GM21423 (cell line): ENCODE results near the gene SYNRG.
"Not testable (repeated sequence)": the region's sequence is repeated elsewhere in the genome, so short reads cannot be mapped to it uniquely, and the experiment has no call there.

Experiments
- ATAC-seq: cut with Tn5 transposase; IDR thresholded peaks from one replicate; pipeline ENCODE4 v1.9.1; 2021; ENCODE audit warnings: mild to moderate bottlenecking, moderate library complexity; ENCODE audit not compliant: unreplicated experiment

The SYNRG gene

DNA sequence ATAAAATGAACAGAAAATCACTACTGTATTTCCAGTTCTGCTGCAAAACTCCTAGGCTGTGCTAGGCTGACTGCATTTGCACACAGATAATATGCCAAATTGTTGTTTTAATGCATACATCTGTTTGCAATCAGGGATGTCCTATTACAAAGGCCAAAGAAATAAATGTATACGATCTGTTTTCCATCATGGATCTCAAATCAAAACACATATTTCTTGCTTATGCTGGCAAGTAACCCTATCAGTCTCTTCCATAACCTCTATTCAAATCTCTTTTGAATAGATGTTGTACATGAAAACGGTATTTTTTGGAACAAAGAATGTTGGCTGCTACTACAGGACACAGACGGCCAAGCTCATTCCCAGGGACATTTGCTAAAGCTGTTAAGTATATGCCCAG, 62.9 kb downstream of the SYNRG start:
- no peak for ATAC-seq

DNA sequence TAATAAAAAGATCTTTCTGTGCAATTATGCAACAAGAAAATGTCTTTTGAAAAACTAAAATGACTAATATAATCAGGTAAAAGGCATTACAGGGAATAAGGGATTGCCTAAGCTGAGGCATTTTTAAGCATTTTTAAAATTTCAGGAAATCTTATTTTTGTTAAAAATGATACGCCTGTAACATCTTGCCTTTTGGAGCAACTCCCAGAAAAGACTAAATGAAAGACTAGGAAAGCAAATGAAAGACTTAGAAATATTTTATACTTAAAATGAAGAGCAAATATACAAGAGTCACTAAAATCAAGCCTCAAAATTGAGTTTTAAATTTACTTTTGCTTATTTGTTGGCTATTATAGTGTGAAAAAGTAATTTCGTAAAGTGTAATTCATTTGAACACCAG, 63.7 kb downstream of the SYNRG start:
- ATAC-seq, result no peak

- ATAC-seq, result no peak
Measured at GRCh38 chr17:37543637-37544052, 65.6 kb downstream of the SYNRG start.

GRCh38 chr17:37541880-37542660, 67.1 kb downstream of the SYNRG start:
- ATAC-seq, result no peak

DNA sequence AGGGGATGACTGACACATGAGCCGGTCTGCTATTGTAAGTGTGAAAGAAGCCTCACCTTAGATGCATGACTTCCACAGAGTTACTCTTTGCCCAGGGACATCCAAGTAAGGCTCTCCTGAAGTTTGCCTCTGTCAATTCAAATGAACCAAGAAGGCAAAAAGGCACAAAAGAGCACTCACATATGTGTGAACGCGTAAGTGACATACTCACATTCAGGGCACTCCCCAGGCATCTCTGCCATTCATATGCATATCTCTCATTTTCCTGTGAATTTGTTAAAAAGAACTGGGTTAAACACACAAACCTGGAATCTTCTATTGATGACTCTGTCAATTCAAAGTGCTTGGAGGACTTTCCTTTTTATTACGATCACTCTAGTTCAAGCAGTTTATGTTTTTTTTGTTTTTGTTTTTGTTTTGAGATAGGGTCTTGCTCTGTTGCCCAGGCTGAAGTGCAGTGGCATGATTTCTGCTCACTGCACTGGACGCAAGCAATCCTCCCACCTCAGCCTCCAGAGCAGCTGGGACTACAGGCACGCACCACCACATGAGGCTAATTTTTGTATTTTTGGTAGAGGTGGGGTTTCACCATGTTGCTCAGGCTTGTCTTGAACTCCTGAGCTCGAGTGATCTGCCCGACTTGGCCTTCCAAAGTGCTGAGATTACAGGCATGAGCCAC, 70.1 kb downstream of the SYNRG start:
- ATAC-seq, result no peak

GRCh38 chr17:37535906-37536305, 73.3 kb downstream of the SYNRG start:
- no peak for ATAC-seq

- ATAC-seq, result no peak
Measured at GRCh38 chr17:37532756-37533155, 76.5 kb downstream of the SYNRG start.

DNA sequence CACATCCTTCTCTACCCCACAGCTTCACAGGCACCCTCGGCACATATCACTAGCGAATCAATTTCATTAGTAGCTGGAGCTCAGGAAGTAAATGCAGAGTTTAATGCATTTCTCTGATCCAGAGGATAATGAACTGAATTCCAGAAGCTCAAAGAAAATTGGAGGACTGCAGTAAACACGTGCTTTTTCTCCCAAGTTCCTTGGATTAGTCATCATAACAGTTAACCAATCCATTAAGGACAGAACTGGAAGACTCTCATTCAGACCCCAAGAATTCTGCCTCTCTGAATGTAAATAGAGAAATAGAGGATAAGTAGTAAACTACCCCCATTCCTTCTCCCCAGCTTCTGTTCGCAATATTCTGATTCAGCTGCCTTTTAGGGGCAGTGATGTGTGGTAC, 78.8 kb downstream of the SYNRG start:
- ATAC-seq, result no peak

GRCh38 chr17:37527249-37527851, 81.9 kb downstream of the SYNRG start:
- ATAC-seq, result no peak

DNA sequence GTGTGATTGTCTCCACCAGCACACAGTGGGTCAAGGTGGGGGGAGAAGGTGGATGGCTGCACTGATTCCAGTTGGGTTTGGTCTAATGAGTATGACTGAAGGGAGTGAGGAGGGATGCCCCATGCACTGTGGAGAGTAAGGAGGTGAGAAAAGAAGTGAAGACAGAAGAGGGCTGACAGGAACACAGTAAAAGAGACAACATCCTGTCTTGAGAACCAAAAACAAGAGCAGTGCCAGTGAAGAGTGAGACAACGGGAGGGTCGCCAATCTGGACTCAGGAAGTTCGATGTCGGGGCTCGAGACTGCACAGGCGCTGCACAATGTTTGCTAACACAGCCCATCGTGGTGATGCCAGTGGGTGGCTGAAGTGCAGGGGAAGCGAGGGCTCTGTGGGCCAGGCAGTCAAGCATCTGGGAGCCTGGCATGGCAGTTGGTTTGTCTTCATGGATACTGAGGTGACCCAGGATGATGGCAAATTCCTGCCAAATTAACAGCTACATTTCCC, 85.5 kb downstream of the SYNRG start:
- no peak for ATAC-seq

DNA sequence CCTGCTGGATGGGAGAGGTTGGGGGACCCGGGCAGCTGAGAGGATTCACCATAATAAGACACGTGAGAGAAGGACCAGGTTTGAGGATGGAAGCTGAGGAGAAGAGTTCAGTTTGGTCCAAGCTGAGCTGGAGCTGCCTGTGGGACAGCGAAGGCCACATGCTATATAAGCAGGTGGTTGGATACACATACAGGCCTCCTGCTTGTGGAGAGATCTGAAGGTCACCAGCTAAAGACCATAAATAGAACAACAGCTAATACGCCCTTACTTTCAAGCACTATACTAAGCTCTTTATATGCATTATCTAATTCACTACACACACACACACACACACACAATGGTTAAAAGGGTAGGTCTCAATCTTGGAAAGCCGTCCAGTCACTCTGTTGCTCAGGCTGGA, 87.4 kb downstream of the SYNRG start:
- ATAC-seq, result no peak

- no peak for ATAC-seq
Measured at GRCh38 chr17:37520174-37520573, 89.0 kb downstream of the SYNRG start.

DNA sequence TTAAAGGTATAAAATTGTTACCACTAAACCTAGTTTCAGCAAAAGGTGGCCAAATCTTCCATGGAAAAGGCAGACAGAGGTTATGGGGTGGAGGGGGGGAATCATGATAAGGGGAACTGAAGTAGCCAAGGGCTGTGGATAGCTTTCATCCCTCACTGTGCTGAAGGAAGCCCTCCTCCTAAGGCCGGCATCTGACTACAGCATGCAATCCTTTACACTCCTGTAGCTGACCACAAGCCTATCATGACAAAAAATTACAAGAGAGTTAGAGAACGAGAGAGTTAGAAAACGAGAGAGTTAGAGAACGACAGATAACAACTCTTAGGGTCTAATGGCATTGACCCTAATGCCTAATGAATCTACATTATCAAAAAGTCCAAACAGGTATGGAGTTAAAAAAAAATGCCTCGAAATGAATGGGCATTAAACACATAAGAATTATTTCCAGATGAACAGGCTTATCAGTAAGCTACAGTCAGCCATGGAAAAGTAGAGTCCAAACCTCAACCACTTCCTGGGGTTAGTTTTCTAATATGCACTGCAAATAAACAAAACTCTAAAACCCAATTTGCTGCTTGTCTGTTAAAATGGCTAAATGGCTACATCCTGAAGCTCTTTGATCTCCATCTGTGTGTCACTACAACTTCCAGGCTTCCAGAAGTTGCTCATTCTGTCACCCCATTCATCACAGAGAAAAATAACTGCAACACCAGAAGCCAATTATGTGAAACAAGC, 89.8 kb downstream of the SYNRG start:
- ATAC-seq, result no peak

DNA sequence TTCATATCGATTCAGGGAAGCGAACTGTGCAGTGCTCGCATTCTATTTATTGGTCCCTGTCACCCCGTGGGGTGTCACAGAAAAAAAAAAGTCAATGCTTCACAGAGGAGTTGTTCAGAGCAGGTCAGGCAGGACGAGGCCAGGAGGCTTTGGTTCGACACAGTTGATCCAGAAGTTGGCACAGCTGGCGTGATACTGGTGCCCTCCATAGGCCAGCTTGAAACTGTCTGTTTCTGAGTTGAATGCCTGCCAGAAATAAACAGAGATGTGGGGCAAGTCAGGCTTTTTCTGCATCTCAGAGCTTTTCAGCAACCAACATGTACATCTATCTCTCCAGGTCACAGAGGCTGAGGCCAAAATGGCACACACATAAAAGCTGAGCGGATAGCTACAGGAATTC, 90.4 kb downstream of the SYNRG start:
- no peak for ATAC-seq

DNA sequence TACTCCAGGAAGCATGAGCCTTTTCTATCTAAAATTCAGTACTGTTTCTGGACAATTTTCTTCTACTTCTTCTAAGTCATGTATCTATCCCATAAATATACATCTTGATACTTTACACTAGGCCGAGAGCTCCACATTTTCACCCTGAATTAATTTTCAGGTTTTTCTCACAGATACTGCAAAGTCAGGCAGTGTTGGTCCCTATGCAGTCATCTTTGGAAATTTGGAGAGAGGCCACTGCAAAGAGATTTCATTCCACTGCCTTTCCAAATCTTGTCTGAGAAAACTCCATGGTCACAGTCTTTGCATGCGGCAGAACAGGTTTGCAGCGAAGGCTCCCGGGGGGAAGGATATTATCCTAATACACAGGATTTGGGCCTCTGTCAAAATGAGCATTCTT, 91.3 kb downstream of the SYNRG start:
- no peak for ATAC-seq

GRCh38 chr17:37516127-37516571, 93.1 kb downstream of the SYNRG start:
- ATAC-seq, result no peak

DNA sequence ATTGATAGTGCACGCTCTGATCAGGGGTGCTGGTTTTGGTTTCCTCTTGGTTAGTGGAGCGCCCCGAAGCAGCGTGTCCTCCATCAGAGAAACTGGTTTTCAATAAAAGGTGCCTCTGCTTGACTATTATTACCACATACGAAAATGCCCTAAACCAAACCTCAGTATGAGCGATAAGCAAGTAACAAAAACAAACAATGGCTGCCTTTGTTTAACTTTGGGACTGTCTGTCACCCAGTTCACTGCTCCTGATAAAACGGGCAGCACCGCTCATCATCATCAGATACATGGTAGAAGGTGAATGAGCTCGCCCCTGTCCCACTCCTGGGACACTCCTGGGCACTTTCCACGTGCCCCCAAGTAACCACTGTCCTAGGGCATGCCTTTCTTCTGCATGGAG, 95.5 kb downstream of the SYNRG start:
- no peak for ATAC-seq

- ATAC-seq, result no peak
Measured at GRCh38 chr17:37512442-37513068, 96.7 kb downstream of the SYNRG start.

- ATAC-seq, result not testable (repeated sequence)
Measured at GRCh38 chr17:37511642-37512041, 97.6 kb downstream of the SYNRG start.

- ATAC-seq, result no peak
Measured at GRCh38 chr17:37510056-37510455, 99.2 kb downstream of the SYNRG start.

GRCh38 chr17:37507111-37507510, 102.1 kb downstream of the SYNRG start:
- ATAC-seq, result no peak
